HepG2 (cell line): ENCODE results near the gene EHD4.

Experiments used
- HDAC2 ChIP-seq: sonication (generic); formaldehyde crosslinking; IDR thresholded peaks from 2 replicates; pipeline ENCODE4 v1.4.0; 2020; ENCODE audit warnings: missing genetic modification reagents
- MAFF ChIP-seq: IDR thresholded peaks from 2 replicates; pipeline ENCODE4 v1.6.1; 2011; ENCODE audit warnings: low read depth, low read length, improper control_type of control experiment
- MAZ ChIP-seq, 2 experiments: sonication (generic) in 1 of 2; formaldehyde crosslinking in 1 of 2; IDR thresholded peaks; 2 replicates each; pipeline versions ENCODE4 v1.5.0 to v1.6.1; 2012 to 2020; ENCODE audit warnings: low read depth in 2 of 2, mild to moderate bottlenecking in 2 of 2, borderline replicate concordance in 1 of 2, improper control_type of control experiment in 1 of 2, low read length in 1 of 2, missing genetic modification reagents in 1 of 2, moderate library complexity in 1 of 2
- NRL ChIP-seq: sonication (generic); formaldehyde crosslinking; IDR thresholded peaks from 2 replicates; pipeline ENCODE4 v1.5.0; 2020; ENCODE audit warnings: missing genetic modification reagents, mild to moderate bottlenecking, moderate library complexity, borderline replicate concordance
- SALL1 ChIP-seq: sonication (generic); formaldehyde crosslinking; IDR thresholded peaks from 2 replicates; pipeline ENCODE4 v1.8.0; 2022; ENCODE audit warnings: mild to moderate bottlenecking, missing genetic modification reagents
- SATB2 ChIP-seq: sonication (generic); formaldehyde crosslinking; IDR thresholded peaks from 2 replicates; pipeline ENCODE4 v1.5.0; 2020; ENCODE audit warnings: missing genetic modification reagents
- ZNF24 ChIP-seq: fragments of 450-650 bp; IDR thresholded peaks from 2 replicates; pipeline ENCODE4 v1.6.1; 2017; ENCODE audit warnings: antibody characterized with exemption, mild to moderate bottlenecking
- ZNF274 ChIP-seq: sonication (generic); formaldehyde crosslinking; IDR thresholded peaks from 2 replicates; pipeline ENCODE4 v1.5.1; 2020; ENCODE audit warnings: mild to moderate bottlenecking, missing genetic modification reagents
- ZNF383 ChIP-seq: sonication (generic); formaldehyde crosslinking; IDR thresholded peaks from 2 replicates; pipeline ENCODE4 v1.4.0; 2020; ENCODE audit warnings: missing genetic modification reagents, mild to moderate bottlenecking, borderline replicate concordance
- ZNF720 ChIP-seq: sonication (generic); formaldehyde crosslinking; IDR thresholded peaks from 2 replicates; pipeline ENCODE4 v1.4.0; 2020; ENCODE audit warnings: missing genetic modification reagents
- ZXDC ChIP-seq: sonication (generic); formaldehyde crosslinking; IDR thresholded peaks from 2 replicates; pipeline ENCODE4 v1.5.0; 2020; ENCODE audit warnings: mild to moderate bottlenecking, missing genetic modification reagents
- TF ChIP-seq, protein P1 (sequence below): sonication (generic); formaldehyde crosslinking; IDR thresholded peaks from 2 replicates; pipeline ENCODE4 v1.5.0; 2020; ENCODE audit warnings: mild to moderate bottlenecking, missing genetic modification reagents, moderate library complexity

- TF ChIP-seq ZXDC (CRISPR knock-in tag), result no peak
- TF ChIP-seq MAFF, result no peak
- no peak for TF ChIP-seq NRL (CRISPR knock-in tag)
- no peak for TF ChIP-seq ZNF383 (CRISPR knock-in tag)
- no peak for TF ChIP-seq SATB2 (CRISPR knock-in tag)
- no peak for TF ChIP-seq SALL1 (CRISPR knock-in tag)
- TF ChIP-seq ZNF274 (CRISPR knock-in tag), result no peak
- no peak for TF ChIP-seq MAZ (IDR thresholded peaks at IDR 0.05; ENCODE audit: borderline replicate concordance, low read depth, low read length)
- no peak for TF ChIP-seq MAZ (CRISPR knock-in tag; IDR thresholded peaks at IDR 0.05; ENCODE audit: low read depth)
- TF ChIP-seq ZNF720 (CRISPR knock-in tag), result no peak
- no peak for TF ChIP-seq ZNF24
- TF ChIP-seq, protein P1, sequence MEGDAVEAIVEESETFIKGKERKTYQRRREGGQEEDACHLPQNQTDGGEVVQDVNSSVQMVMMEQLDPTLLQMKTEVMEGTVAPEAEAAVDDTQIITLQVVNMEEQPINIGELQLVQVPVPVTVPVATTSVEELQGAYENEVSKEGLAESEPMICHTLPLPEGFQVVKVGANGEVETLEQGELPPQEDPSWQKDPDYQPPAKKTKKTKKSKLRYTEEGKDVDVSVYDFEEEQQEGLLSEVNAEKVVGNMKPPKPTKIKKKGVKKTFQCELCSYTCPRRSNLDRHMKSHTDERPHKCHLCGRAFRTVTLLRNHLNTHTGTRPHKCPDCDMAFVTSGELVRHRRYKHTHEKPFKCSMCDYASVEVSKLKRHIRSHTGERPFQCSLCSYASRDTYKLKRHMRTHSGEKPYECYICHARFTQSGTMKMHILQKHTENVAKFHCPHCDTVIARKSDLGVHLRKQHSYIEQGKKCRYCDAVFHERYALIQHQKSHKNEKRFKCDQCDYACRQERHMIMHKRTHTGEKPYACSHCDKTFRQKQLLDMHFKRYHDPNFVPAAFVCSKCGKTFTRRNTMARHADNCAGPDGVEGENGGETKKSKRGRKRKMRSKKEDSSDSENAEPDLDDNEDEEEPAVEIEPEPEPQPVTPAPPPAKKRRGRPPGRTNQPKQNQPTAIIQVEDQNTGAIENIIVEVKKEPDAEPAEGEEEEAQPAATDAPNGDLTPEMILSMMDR (CRISPR knock-in tag), result no peak
- TF ChIP-seq HDAC2 (CRISPR knock-in tag), result no peak
These were observed 56.9 kb downstream of the EHD4 start for GRCh38 chr15:41915255-41915994.
